ENCODE data around the gene VPS72. TPM values are rescaled to one million over a fixed set of nuclear protein-coding genes. Genes with fewer than 3 reads are reported as not detected.

VPS72 gene
- total RNA-seq, 1 experiment from 2014 or later: 68.9 TPM

DNA sequence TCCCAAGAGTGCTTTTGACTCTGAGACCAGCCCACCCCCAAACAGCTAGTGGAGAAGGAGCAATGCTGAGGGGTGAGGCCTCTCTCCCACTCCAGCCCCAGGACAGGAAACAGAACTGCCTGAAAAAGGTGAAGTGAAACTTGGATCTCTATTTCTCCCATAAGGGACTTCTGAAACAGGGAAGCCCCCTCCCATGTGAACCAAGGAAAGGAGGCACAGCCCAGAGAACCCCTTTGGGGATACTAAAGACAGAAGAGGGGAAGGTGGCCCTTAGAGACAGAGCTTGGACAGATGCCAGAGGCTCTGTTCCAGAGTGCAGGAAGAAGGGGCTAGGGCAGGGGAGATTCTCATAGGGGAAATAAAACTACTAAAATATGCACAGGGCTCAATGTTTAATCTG is 30.6 kb downstream of the VPS72 start:
- RAD21 ChIA-PET (ENCODE audit: low non-redundant PET in 1 of 2, low total read pairs in 2 of 2, uncharacterized antibody in 2 of 2, unreplicated experiment in 2 of 2): no interaction called here
- peaks cover 0 to 9% of the 10 kb centered on the region in 2 experiments; a peak in 2 of 4 replicates for H3K36me3 ChIP-seq (ENCODE audit: control insufficient read depth in 1 of 2, insufficient read depth in 2 of 2, low read length in 2 of 2)
- TF ChIP-seq, protein P1, sequence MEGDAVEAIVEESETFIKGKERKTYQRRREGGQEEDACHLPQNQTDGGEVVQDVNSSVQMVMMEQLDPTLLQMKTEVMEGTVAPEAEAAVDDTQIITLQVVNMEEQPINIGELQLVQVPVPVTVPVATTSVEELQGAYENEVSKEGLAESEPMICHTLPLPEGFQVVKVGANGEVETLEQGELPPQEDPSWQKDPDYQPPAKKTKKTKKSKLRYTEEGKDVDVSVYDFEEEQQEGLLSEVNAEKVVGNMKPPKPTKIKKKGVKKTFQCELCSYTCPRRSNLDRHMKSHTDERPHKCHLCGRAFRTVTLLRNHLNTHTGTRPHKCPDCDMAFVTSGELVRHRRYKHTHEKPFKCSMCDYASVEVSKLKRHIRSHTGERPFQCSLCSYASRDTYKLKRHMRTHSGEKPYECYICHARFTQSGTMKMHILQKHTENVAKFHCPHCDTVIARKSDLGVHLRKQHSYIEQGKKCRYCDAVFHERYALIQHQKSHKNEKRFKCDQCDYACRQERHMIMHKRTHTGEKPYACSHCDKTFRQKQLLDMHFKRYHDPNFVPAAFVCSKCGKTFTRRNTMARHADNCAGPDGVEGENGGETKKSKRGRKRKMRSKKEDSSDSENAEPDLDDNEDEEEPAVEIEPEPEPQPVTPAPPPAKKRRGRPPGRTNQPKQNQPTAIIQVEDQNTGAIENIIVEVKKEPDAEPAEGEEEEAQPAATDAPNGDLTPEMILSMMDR (IDR thresholded peaks at IDR 0.05 in 2 of 3, conservative IDR thresholded peaks at IDR 0.05 in 1 of 3; ENCODE audit: borderline replicate concordance in 1 of 3, insufficient read depth in 1 of 3, low read depth in 2 of 3, low read length in 2 of 3): no peak
- TF ChIP-seq EZH2 (IDR thresholded peaks at IDR 0.05): no peak
- no peak for TF ChIP-seq RAD21 (IDR thresholded peaks at IDR 0.05; ENCODE audit: low read depth)
- no peak for TF ChIP-seq SRF (IDR thresholded peaks at IDR 0.05; ENCODE audit: low read depth)
- no peak for TF ChIP-seq FOSL1 (IDR thresholded peaks at IDR 0.05; ENCODE audit: low read depth)
- no peak for TF ChIP-seq ZNF274 (IDR thresholded peaks at IDR 0.05; ENCODE audit: low read depth, low read length)
- no peak for TF ChIP-seq SP1 (IDR thresholded peaks at IDR 0.05; ENCODE audit: low read depth)
- no peak for TF ChIP-seq YY1 (IDR thresholded peaks at IDR 0.05; ENCODE audit: extremely low read depth, insufficient replicate concordance, low read depth, low read length)
- no peak for TF ChIP-seq CBX3 (IDR thresholded peaks at IDR 0.05; ENCODE audit: low read depth)
- no peak for TF ChIP-seq JUND (IDR thresholded peaks at IDR 0.05)
- no peak for TF ChIP-seq ZBTB33 (IDR thresholded peaks at IDR 0.05; ENCODE audit: extremely low read depth, insufficient replicate concordance, low read length)
- no peak for TF ChIP-seq TCF7L2 (IDR thresholded peaks at IDR 0.05; ENCODE audit: borderline replicate concordance, extremely low read depth, insufficient read depth, insufficient read length)
- TF ChIP-seq SIN3A (IDR thresholded peaks at IDR 0.05; ENCODE audit: low read depth): no peak
- no peak for TF ChIP-seq ATF3 (IDR thresholded peaks at IDR 0.05)
- no peak for TF ChIP-seq EZH2phosphoT487 (IDR thresholded peaks at IDR 0.05; ENCODE audit: borderline replicate concordance)
- no peak for TF ChIP-seq POLR2AphosphoS5 (IDR thresholded peaks at IDR 0.05; ENCODE audit: low read depth, low read length)
- no peak for TF ChIP-seq CEBPB (IDR thresholded peaks at IDR 0.05; ENCODE audit: low read depth)

More for the DNA sequence above, 30.6 kb downstream of the VPS72 start:
- Histone ChIP-seq H3K27me3 (ENCODE audit: insufficient read depth, low read length) (no peaks in the 10 kb centered on the region), H2AFZ (ENCODE audit: low read depth, low read length, poor library complexity, severe bottlenecking) (no peak overlapping the region), H3K4me3 (replicated peaks in 1 of 2; ENCODE audit: low read depth in 1 of 2, low read length in 2 of 2) (no peak overlapping the region), H4K20me1 (ENCODE audit: insufficient read depth) (no peaks in the 10 kb centered on the region), H3K9me3 (ENCODE audit: control insufficient read depth in 1 of 2, insufficient read depth in 1 of 2, low read depth in 1 of 2, low read length in 2 of 2) (no peaks in the 10 kb centered on the region), H3K9me2 (ENCODE audit: insufficient read depth) (no peaks in the 10 kb centered on the region), H3K27ac (ENCODE audit: low read depth, low read length) (no peak overlapping the region), H3K4me2 (ENCODE audit: low read length) (no peak overlapping the region), H3K9ac (ENCODE audit: low read length) (no peak overlapping the region), H3K4me1 (ENCODE audit: control insufficient read depth in 1 of 2, insufficient read depth in 2 of 2, low read length in 2 of 2) (peaks cover 2 to 6% of the 10 kb centered on the region in 2 experiments; a peak in 3 of 4 replicates), H3K79me2 (ENCODE audit: insufficient read depth, low read length) (peaks cover under 1% of the 10 kb centered on the region; the same call in 1 of the 2 replicates)
- no TSS peak for BruUV-seq (replicated peaks)
- ChIA-PET POLR2A (no interaction called here), CTCF (interaction anchor here (5.8 kb wide), 1 partner anchor 59 kb away, joined by 63 read pairs; no protein-coding TSS in a partner anchor)
- no peak for DNase-seq (ENCODE audit: low read depth, low spot score)
- intact Hi-C loops (cut with micrococcal nuclease): no loop called here
- ATAC-seq: no peak

All from HCT116 (cell line).